ENCODE data around the gene ERICH2. TPM values are rescaled to one million over a fixed set of nuclear protein-coding genes. Genes with fewer than 3 reads are reported as not detected.
"Not testable (repeated sequence)": the region's sequence is repeated elsewhere in the genome, so short reads cannot be mapped to it uniquely, and the experiment has no call there.

The ERICH2 gene
- total RNA-seq, 1 donor from 2014 or later: 2.1 TPM

DNA sequence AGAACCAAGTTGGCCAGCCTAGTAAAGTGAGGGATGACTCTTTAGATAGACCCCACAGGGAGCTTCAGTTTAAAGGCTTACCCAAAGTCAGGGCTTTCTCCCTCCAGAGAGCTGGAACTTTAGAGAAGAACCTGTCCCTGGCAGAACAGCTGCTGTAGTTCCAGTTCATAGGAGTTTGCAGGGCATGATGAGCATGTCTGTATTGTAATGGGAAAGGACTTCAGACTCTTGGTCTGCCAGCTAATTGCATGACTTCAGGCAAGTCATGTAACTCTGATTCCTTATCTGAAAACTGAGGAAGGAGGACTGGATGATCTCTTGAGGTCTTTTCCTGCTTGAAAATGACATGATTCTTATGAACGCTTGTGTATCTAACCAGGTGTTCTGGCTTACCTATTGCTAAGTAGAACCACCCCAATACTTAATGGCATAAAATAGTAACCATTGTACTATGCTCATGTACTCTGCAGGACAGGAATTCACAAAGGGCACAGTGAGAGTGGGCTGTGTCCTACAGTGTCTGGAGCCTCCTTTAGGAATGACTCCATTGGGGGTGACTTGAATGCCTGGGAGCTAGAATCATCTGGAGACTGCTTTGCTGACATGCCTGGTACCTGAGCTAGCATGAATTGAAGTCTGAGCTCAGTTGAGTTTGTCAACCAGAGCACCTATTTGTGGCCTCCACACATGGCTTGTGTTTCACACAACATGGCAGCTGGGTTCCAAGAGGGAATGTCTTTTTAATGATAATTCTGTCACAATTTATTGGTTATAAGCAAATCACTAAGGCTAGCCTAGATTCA lies 36.2 kb upstream of the ERICH2 start:
- DNase-seq: no peak
- no peaks in the 10 kb centered on the region for H3K36me3 Mint-ChIP-seq (ENCODE audit: unreplicated experiment)
- no peak overlapping the region for H3K27ac Mint-ChIP-seq (ENCODE audit: unreplicated experiment)
- H3K27me3 Mint-ChIP-seq (ENCODE audit: unreplicated experiment): peaks cover 5% of the 10 kb centered on the region
- TF ChIP-seq CTCF (IDR thresholded peaks at IDR 0.05; ENCODE audit: partially characterized antibody, unreplicated experiment): no peak
- H3K4me3 Mint-ChIP-seq (ENCODE audit: unreplicated experiment): no peak overlapping the region
- no peaks in the 10 kb centered on the region for H3K9me3 Mint-ChIP-seq (ENCODE audit: unreplicated experiment)
- no peaks in the 10 kb centered on the region for H3K4me1 Mint-ChIP-seq (ENCODE audit: low read depth, unreplicated experiment)

GRCh38 chr2:170734601-170735000 lies 35.6 kb upstream of the ERICH2 start:
- not testable (repeated sequence) for DNase-seq; H3K36me3 Mint-ChIP-seq (ENCODE audit: unreplicated experiment); H3K27ac Mint-ChIP-seq (ENCODE audit: unreplicated experiment); H3K4me3 Mint-ChIP-seq (ENCODE audit: unreplicated experiment); H3K4me1 Mint-ChIP-seq (ENCODE audit: low read depth, unreplicated experiment); H3K27me3 Mint-ChIP-seq (ENCODE audit: unreplicated experiment); H3K9me3 Mint-ChIP-seq (ENCODE audit: unreplicated experiment)

DNA sequence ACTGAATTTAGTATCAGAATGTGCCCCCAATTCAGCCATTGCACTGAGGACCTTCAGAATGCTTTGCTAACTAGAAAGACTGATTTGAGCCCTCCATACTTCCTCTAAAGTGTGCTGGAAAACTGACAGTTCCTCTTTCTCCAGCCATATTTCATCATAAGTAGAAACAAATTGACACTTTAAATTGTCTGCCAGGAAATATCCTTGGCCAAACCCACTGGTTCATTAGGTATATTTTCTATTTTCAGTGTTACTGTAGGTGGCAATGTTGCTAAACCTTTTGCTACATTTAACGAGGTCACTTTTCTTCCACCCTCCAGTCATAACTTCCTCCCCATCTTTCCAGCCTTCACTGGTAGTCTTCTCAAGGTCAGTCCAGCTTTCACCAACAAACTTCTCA lies 33.5 kb upstream of the ERICH2 start:
- Mint-ChIP-seq H3K4me1 (ENCODE audit: low read depth, unreplicated experiment) (no peaks in the 10 kb centered on the region), H3K27me3 (ENCODE audit: unreplicated experiment) (peaks cover 3% of the 10 kb centered on the region), H3K27ac (ENCODE audit: unreplicated experiment) (no peak overlapping the region), H3K36me3 (ENCODE audit: unreplicated experiment) (no peaks in the 10 kb centered on the region), H3K4me3 (ENCODE audit: unreplicated experiment) (no peak overlapping the region), H3K9me3 (ENCODE audit: unreplicated experiment) (no peaks in the 10 kb centered on the region)
- TF ChIP-seq CTCF (IDR thresholded peaks at IDR 0.05; ENCODE audit: partially characterized antibody, unreplicated experiment): no peak
- DNase-seq: no peak

GRCh38 chr2:170737406-170737805 lies 32.8 kb upstream of the ERICH2 start:
- no peak overlapping the region for H3K4me3 Mint-ChIP-seq (ENCODE audit: unreplicated experiment)
- DNase-seq: no peak
- no peak for TF ChIP-seq CTCF (IDR thresholded peaks at IDR 0.05; ENCODE audit: partially characterized antibody, unreplicated experiment)
- H3K9me3 Mint-ChIP-seq (ENCODE audit: unreplicated experiment): no peaks in the 10 kb centered on the region
- H3K4me1 Mint-ChIP-seq (ENCODE audit: low read depth, unreplicated experiment): no peaks in the 10 kb centered on the region
- peaks cover 3% of the 10 kb centered on the region for H3K27me3 Mint-ChIP-seq (ENCODE audit: unreplicated experiment)
- H3K36me3 Mint-ChIP-seq (ENCODE audit: unreplicated experiment): no peaks in the 10 kb centered on the region
- no peak overlapping the region for H3K27ac Mint-ChIP-seq (ENCODE audit: unreplicated experiment)

DNA sequence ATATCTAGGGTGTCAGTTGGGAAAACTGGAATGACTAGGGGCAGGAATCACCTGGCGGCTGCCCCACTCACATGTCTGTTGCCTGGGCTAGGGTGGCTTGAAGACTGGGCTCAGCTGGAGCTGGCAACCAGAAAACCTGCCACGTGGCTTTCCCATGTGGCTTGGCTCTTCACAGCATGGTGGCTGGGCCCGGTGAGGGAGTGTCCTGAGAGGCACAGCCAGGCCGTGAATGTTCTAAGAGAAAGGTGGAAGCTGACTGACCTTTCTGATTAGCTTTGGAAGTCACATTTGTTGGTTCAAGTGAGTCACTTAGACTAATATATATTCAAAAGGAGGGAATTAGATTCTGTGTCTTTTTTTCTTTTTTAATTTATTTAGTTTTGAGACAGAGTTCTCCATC lies 32.4 kb upstream of the ERICH2 start:
- Mint-ChIP-seq H3K4me3 (ENCODE audit: unreplicated experiment) (no peak overlapping the region), H3K36me3 (ENCODE audit: unreplicated experiment) (no peaks in the 10 kb centered on the region), H3K27me3 (ENCODE audit: unreplicated experiment) (peaks cover 3% of the 10 kb centered on the region), H3K9me3 (ENCODE audit: unreplicated experiment) (no peaks in the 10 kb centered on the region), H3K27ac (ENCODE audit: unreplicated experiment) (no peak overlapping the region), H3K4me1 (ENCODE audit: low read depth, unreplicated experiment) (no peaks in the 10 kb centered on the region)
- no peak for TF ChIP-seq CTCF (IDR thresholded peaks at IDR 0.05; ENCODE audit: partially characterized antibody, unreplicated experiment)
- no peak for DNase-seq

Data from glutamatergic neuron (in vitro differentiated cells).